ENCODE results near the gene LTBP4.

The LTBP4 gene

GRCh38 chr19:40626918-40627317, 25.7 kb downstream of the LTBP4 start:
- no peak for DNase-seq (ENCODE audit: low spot score)
- Histone ChIP-seq H3K4me3 (no peak overlapping the region), H3K27ac (no peak overlapping the region)
- no peak for TF ChIP-seq CTCF (IDR thresholded peaks at IDR 0.05)

GRCh38 chr19:40627486-40628279, 26.5 kb downstream of the LTBP4 start:
- no peak for TF ChIP-seq CTCF (IDR thresholded peaks at IDR 0.05)
- Histone ChIP-seq H3K4me3 (no peak overlapping the region), H3K27ac (no peak overlapping the region)
- no peak for DNase-seq (ENCODE audit: low spot score)

GRCh38 chr19:40629346-40629745, 28.2 kb downstream of the LTBP4 start:
- no peak overlapping the region for H3K4me3 ChIP-seq
- TF ChIP-seq CTCF (IDR thresholded peaks at IDR 0.05): no peak
- DNase-seq (ENCODE audit: low spot score): no peak
- H3K27ac ChIP-seq: no peak overlapping the region

- TF ChIP-seq CTCF (IDR thresholded peaks at IDR 0.05): no peak
- DNase-seq (ENCODE audit: low spot score): no peak
- Histone ChIP-seq H3K27ac (no peak overlapping the region), H3K4me3 (no peak overlapping the region)
Measured at GRCh38 chr19:40630571-40631160, 29.5 kb downstream of the LTBP4 start.

GRCh38 chr19:40632311-40633036, 31.3 kb downstream of the LTBP4 start:
- no peak overlapping the region for H3K4me3 ChIP-seq
- no peak for DNase-seq (ENCODE audit: low spot score)
- no peak overlapping the region for H3K27ac ChIP-seq
- TF ChIP-seq CTCF (IDR thresholded peaks at IDR 0.05): no peak

- no peak for TF ChIP-seq CTCF (IDR thresholded peaks at IDR 0.05)
- Histone ChIP-seq H3K27ac (no peak overlapping the region), H3K4me3 (no peak overlapping the region)
- no peak for DNase-seq (ENCODE audit: low spot score)
Measured at GRCh38 chr19:40633207-40633606, 32.0 kb downstream of the LTBP4 start.

Data from coronary artery (tissue), 2 donors.